Endothelial cell of umbilical vein (primary cell): ENCODE data around the gene SLC35B2. TPM values are rescaled to one million over a fixed set of nuclear protein-coding genes. Genes with fewer than 3 reads are reported as not detected.

Source experiments
- BruUV-seq: library from RNA; stranded (reverse); fragments of 400-500 nt; replicated peaks from 2 replicates; lab custom pipeline; 2021; lab: Mats Ljungman, UMichigan
- CTCF ChIA-PET: fragments of 300-600, 350-600 bp; sonication (Branson Sonifier 250); formaldehyde crosslinking; loops from one replicate; lab custom pipeline; 2021; ENCODE audit warnings: antibody characterized with exemption, inconsistent platforms; lab: Charles Lee
- POLR2A ChIA-PET: fragments of 300-600, 350-600 bp; sonication (Branson Sonifier 250); formaldehyde crosslinking; loops from one replicate; lab custom pipeline; 2021; ENCODE audit warnings: antibody characterized with exemption, inconsistent platforms; lab: Charles Lee
- DNase-seq: peaks from one replicate; pipeline ENCODE4 v3.0.0-alpha.2; 2011; ENCODE audit warnings: low read depth, low spot score
- FAIRE-seq: peaks from 2 replicates; lab custom pipeline; 2011; peaks lifted over from hg19 to GRCh38; lab: Jason Lieb, UNC
- H2AFZ ChIP-seq: 2 replicates; pipeline ENCODE4 v1.6.0; 2012; ENCODE audit warnings: low read depth, low read length, control low read depth, inconsistent platforms
- H3K27ac ChIP-seq: 2 replicates; pipeline ENCODE4 v1.5.1; 2011; ENCODE audit warnings: low read depth, mild to moderate bottlenecking, control low read depth, low read length, moderate library complexity; ENCODE audit not compliant: insufficient read depth
- H3K27me3 ChIP-seq, 2 experiments: 2 replicates each; pipeline versions ENCODE4 v1.6.0 to v1.6.1; 2011; ENCODE audit warnings: low read length in 2 of 2, mixed read lengths in 1 of 2; ENCODE audit not compliant: control insufficient read depth in 2 of 2, insufficient read depth in 2 of 2
- H3K36me3 ChIP-seq, 2 experiments: 2 replicates in 1 of 2; 3 replicates in 1 of 2; pipeline ENCODE4 v1.5.1; 2011; ENCODE audit warnings: low read length in 2 of 2, mild to moderate bottlenecking in 1 of 2, moderate library complexity in 1 of 2; ENCODE audit not compliant: control insufficient read depth in 2 of 2, insufficient read depth in 2 of 2; ENCODE audit errors: extremely low read depth in 1 of 2
- H3K4me1 ChIP-seq: 3 replicates; pipeline ENCODE4 v1.5.1; 2011; ENCODE audit warnings: mild to moderate bottlenecking, low read length; ENCODE audit not compliant: control insufficient read depth, insufficient read depth; ENCODE audit errors: extremely low read depth
- H3K4me2 ChIP-seq: 2 replicates; pipeline ENCODE4 v1.6.1; 2011; ENCODE audit warnings: low read length, control low read depth, mixed read lengths; ENCODE audit not compliant: insufficient read depth
- H3K4me3 ChIP-seq, 3 experiments: fragments of 200-600 bp in 1 of 3; sonication (generic), shearing (Covaris generic) in 1 of 3; replicated peaks in 1 of 3; 2 replicates each; pipeline ENCODE4 v1.5.1; 2011 to 2016; ENCODE audit warnings: control low read depth in 3 of 3, low read length in 3 of 3, mild to moderate bottlenecking in 2 of 3, inconsistent platforms in 1 of 3, low read depth in 1 of 3, moderate library complexity in 1 of 3; ENCODE audit not compliant: insufficient read depth in 1 of 3
- H3K79me2 ChIP-seq: 2 replicates; pipeline ENCODE4 v1.6.0; 2012; ENCODE audit warnings: low read length, inconsistent platforms; ENCODE audit not compliant: control insufficient read depth, insufficient read depth
- H3K9ac ChIP-seq: replicated peaks from 2 replicates; pipeline ENCODE3; 2011; ENCODE audit warnings: low read length, control low read depth; ENCODE audit not compliant: insufficient read depth; ENCODE audit errors: extremely low read depth
- H3K9me1 ChIP-seq: replicated peaks from 3 replicates; pipeline ENCODE4 v1.6.0; 2011; ENCODE audit warnings: mild to moderate bottlenecking, low read length; ENCODE audit not compliant: control insufficient read depth, insufficient read depth; ENCODE audit errors: extremely low read depth
- H3K9me3 ChIP-seq: replicated peaks from 2 replicates; pipeline ENCODE4 v1.5.1; 2012; ENCODE audit warnings: low read length, inconsistent platforms; ENCODE audit not compliant: control insufficient read depth, insufficient read depth
- H4K20me1 ChIP-seq: replicated peaks from 2 replicates; pipeline ENCODE3; 2011; ENCODE audit warnings: mild to moderate bottlenecking, low read length; ENCODE audit not compliant: control insufficient read depth, insufficient read depth; ENCODE audit errors: extremely low read depth
- CTCF ChIP-seq, 2 donors: IDR thresholded peaks; 1 replicate in 1 of 2; 2 replicates in 1 of 2; pipeline ENCODE4 v1.5.1; 2011; ENCODE audit warnings: low read length in 2 of 2, mild to moderate bottlenecking in 2 of 2, moderate library complexity in 2 of 2, control low read depth in 1 of 2, inconsistent platforms in 1 of 2, low read depth in 1 of 2; ENCODE audit not compliant: insufficient read depth in 1 of 2; ENCODE audit errors: extremely low read depth in 1 of 2
- EZH2 ChIP-seq: IDR thresholded peaks from 2 replicates; pipeline ENCODE4 v1.6.1; 2012; ENCODE audit warnings: borderline replicate concordance, low read depth, mild to moderate bottlenecking, moderate library complexity, low read length, inconsistent platforms; ENCODE audit not compliant: severe bottlenecking
- FOS ChIP-seq: IDR thresholded peaks from 2 replicates; pipeline ENCODE4 v1.6.1; 2011; ENCODE audit warnings: mild to moderate bottlenecking, low read length, moderate library complexity, borderline replicate concordance; ENCODE audit not compliant: insufficient read depth
- GATA2 ChIP-seq: IDR thresholded peaks from 2 replicates; pipeline ENCODE4 v1.7.0; 2011; ENCODE audit warnings: low read depth, mild to moderate bottlenecking, moderate library complexity, mixed read lengths, low read length; ENCODE audit not compliant: insufficient read length, insufficient read depth
- JUN ChIP-seq: IDR thresholded peaks from 2 replicates; pipeline ENCODE4 v1.6.1; 2011; ENCODE audit warnings: borderline replicate concordance, low read depth; ENCODE audit not compliant: insufficient read length, insufficient read depth
- MAX ChIP-seq: IDR thresholded peaks from 2 replicates; pipeline ENCODE4 v1.6.1; 2011; ENCODE audit not compliant: insufficient read depth, insufficient read length
- MYC ChIP-seq: IDR thresholded peaks from one replicate; pipeline ENCODE4 v1.6.1; 2011; ENCODE audit warnings: mild to moderate bottlenecking, low read depth, low read length
- POLR2A ChIP-seq: IDR thresholded peaks from 2 replicates; pipeline ENCODE4 v1.6.1; 2012; ENCODE audit warnings: low read depth, mild to moderate bottlenecking, control low read depth, low read length
- POLR2AphosphoS5 ChIP-seq: IDR thresholded peaks from 2 replicates; pipeline ENCODE4 v1.6.1; 2012; ENCODE audit warnings: low read depth, mild to moderate bottlenecking, control low read depth, low read length, moderate library complexity; ENCODE audit not compliant: insufficient read depth
- dilution Hi-C: fragments of 300-500 bp; cut with MboI; formaldehyde crosslinking; loops from one replicate; pipeline ENCODE4 v1.15.0; 2019; ENCODE audit warnings: low sequenced_read_pairs; ENCODE audit not compliant: extremely low pct_ligation_motif_present
- intact Hi-C: fragments of 100-400 bp; cut with micrococcal nuclease; formaldehyde crosslinking; loops from one replicate; pipeline ENCODE4 v1.10.0; 2022
- polyA plus RNA-seq, 4 experiments: library from polyadenylated mRNA; depleted of rRNA in 3 of 4; stranded (reverse) in 3 of 4; unstranded in 1 of 4; fragments of >200 nt; gene quantifications; 2 replicates each; pipeline versions ENCODE4 v1.2.1 to v1.2.3, GENCODE V29; 2011 to 2012; ENCODE audit warnings: missing spikeins in 1 of 4
- total RNA-seq: library from RNA; stranded (reverse); gene quantifications from 2 replicates; pipeline ENCODE4 v1.2.3, GENCODE V29; 2021

SLC35B2 gene
- total and polyA plus RNA-seq, 2 donors (not counting 3 experiments of a cell fraction or from before 2014, with no cell fraction given), result 53.4 to 112 TPM

GRCh38 chr6:44222486-44223318 lies 34.6 kb downstream of the SLC35B2 start:
- Histone ChIP-seq H2AFZ (no peak overlapping the region), H3K27me3 (no peaks in the 10 kb centered on the region), H3K4me1 (peaks cover 64% of the 10 kb centered on the region), H3K36me3 (no peaks in the 10 kb centered on the region), H3K4me3 (peak overlapping the region; percentile 32 to 64 (median 56)), H3K27ac (peak overlapping the region; percentile 97), H3K9me3 (no peaks in the 10 kb centered on the region), H3K79me2 (peaks cover 67% of the 10 kb centered on the region), H4K20me1 (no peaks in the 10 kb centered on the region), H3K4me2 (peak overlapping the region; percentile 86), H3K9me1 (no peaks in the 10 kb centered on the region), H3K9ac (peak overlapping the region; percentile 59)
- no peak for TF ChIP-seq JUN
- no peak for TF ChIP-seq GATA2
- no peak for TF ChIP-seq POLR2A
- no peak for TF ChIP-seq FOS
- TF ChIP-seq EZH2, result no peak
- no peak for TF ChIP-seq MYC
- TF ChIP-seq MAX, result no peak
- no peak for TF ChIP-seq POLR2AphosphoS5
- no peak for TF ChIP-seq CTCF (IDR thresholded peaks at IDR 0.05; ENCODE audit: extremely low read depth in 1 of 2, insufficient read depth in 1 of 2, low read depth in 1 of 2, low read length in 2 of 2)
- FAIRE-seq (peak; percentile 44), DNase-seq (peak; percentile 61)
- ChIA-PET POLR2A (interaction anchor here (1.0 to 5.3 kb wide), 2 partner anchors 24 to 46 kb away, joined by 3 to 34 read pairs; partner anchors contain the start of gene HSP90AB1), CTCF (interaction anchor here (1.0 to 9.2 kb wide), 13 partner anchors 12 to 126 kb away, joined by 3 to 91 read pairs (median 7); partner anchors contain the start of gene HSP90AB1)
- BruUV-seq, result no TSS peak
- intact Hi-C loops, result loop anchor here (1.0 kb wide), 1 partner anchor 117 kb away; no protein-coding TSS in a partner anchor
- dilution Hi-C loops, result no loop called here
